ENCODE data around the gene DRD1.

Gene DRD1

GRCh38 chr5:175477440-175477839 lies 33.5 kb upstream of the DRD1 start:
- no peak for DNase-seq
- no peak for TF ChIP-seq POLR2A (IDR thresholded peaks at IDR 0.05; ENCODE audit: low read length)
- no peak for TF ChIP-seq GATA1 (IDR thresholded peaks at IDR 0.05; ENCODE audit: low read depth, low read length)

DNA sequence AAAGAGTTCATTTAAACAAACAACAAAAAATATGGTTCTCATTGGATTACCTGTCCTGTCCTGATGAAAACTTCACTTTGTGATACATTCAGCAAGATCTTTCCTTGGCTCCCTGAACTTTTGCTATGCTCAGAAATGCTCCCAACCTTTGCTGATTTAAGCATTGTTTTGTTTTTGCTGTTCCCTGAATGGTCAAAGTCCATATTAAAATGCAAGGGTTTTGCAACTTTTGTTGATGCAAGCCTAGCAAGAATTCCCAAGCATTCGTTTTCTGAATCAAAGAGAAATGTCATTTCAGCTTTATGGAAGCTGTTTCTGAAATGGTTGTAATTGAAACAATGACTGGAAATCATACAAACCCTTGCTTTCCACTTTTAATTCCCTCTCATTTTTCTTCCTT lies 31.3 kb upstream of the DRD1 start:
- TF ChIP-seq POLR2A (IDR thresholded peaks at IDR 0.05; ENCODE audit: low read length) (no peak), GATA1 (IDR thresholded peaks at IDR 0.05; ENCODE audit: low read depth, low read length) (no peak)
- no peak for DNase-seq

GRCh38 chr5:175472378-175472777 lies 28.4 kb upstream of the DRD1 start:
- DNase-seq, result no peak
- TF ChIP-seq POLR2A (IDR thresholded peaks at IDR 0.05; ENCODE audit: low read length), result no peak
- no peak for TF ChIP-seq GATA1 (IDR thresholded peaks at IDR 0.05; ENCODE audit: low read depth, low read length)

DNA sequence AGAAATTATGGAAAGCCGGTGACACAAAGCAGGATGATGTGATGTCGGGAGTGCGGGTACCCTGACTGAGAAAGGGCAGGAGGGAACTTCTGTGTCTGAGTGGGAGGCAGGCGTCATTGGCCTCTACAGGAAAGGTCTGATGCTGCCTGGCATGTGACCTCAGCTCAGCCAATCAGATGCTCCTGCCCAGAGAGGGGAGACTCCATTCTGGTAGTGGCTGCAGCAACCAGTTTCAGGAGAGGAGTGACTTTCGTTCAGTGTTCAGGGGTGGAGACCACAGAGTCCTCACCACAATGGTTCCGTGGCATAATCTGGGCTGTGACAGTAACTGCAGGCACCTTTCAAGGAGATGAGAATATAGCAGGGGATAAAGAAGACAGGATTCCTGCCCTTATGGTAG lies 27.6 kb upstream of the DRD1 start:
- DNase-seq, result no peak
- TF ChIP-seq POLR2A (IDR thresholded peaks at IDR 0.05; ENCODE audit: low read length), result no peak
- TF ChIP-seq GATA1 (IDR thresholded peaks at IDR 0.05; ENCODE audit: low read depth, low read length), result no peak

- TF ChIP-seq POLR2A (IDR thresholded peaks at IDR 0.05; ENCODE audit: low read length) (no peak), GATA1 (IDR thresholded peaks at IDR 0.05; ENCODE audit: low read depth, low read length) (no peak)
- no peak for DNase-seq
Measured at GRCh38 chr5:175471196-175471595, 27.2 kb upstream of the DRD1 start.

DNA sequence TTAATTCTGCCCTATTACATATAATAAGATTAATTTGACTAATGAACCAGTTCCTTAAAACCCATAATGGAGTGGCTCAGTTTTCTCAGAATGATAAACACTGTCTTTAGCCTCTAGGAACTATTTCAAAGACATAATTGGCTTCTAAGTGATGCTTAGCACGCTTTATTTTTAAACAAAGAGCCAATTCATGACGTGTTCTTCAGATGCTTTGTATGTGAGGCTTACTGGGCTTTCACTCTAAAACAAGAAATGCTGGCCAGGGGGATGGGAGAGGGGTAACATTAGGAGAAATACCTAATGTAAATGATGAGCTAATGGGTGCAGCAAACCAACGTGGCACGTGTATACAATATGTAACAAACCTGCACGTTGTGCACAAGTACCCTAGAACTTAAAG lies 26.8 kb upstream of the DRD1 start:
- TF ChIP-seq GATA1 (IDR thresholded peaks at IDR 0.05; ENCODE audit: low read depth, low read length) (no peak), POLR2A (IDR thresholded peaks at IDR 0.05; ENCODE audit: low read length) (no peak)
- DNase-seq, result no peak

- TF ChIP-seq GATA1 (IDR thresholded peaks at IDR 0.05; ENCODE audit: low read depth, low read length) (no peak), POLR2A (IDR thresholded peaks at IDR 0.05; ENCODE audit: low read length) (no peak)
- DNase-seq, result no peak
Measured at GRCh38 chr5:175469916-175470315, 25.9 kb upstream of the DRD1 start.

DNA sequence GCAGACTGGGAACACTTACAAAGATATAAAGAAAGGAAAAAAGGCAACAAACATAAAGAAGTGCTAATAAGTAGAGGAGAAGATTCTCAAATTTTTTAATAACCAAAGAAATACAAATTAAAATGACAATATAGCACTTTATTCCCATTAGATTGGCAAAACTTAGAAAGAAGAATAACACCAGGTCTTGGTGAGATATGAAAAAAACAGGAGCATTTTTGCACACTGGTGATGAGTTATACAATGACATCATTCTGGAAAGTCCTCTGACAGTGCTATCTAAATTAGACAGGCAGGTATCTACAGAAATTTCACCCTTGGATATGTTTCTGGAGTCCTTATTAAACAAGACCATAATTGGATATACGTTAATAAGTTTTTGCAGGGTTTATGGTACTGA lies 24.9 kb upstream of the DRD1 start:
- DNase-seq, result no peak
- TF ChIP-seq POLR2A (IDR thresholded peaks at IDR 0.05; ENCODE audit: low read length), result no peak
- no peak for TF ChIP-seq GATA1 (IDR thresholded peaks at IDR 0.05; ENCODE audit: low read depth, low read length)

DNA sequence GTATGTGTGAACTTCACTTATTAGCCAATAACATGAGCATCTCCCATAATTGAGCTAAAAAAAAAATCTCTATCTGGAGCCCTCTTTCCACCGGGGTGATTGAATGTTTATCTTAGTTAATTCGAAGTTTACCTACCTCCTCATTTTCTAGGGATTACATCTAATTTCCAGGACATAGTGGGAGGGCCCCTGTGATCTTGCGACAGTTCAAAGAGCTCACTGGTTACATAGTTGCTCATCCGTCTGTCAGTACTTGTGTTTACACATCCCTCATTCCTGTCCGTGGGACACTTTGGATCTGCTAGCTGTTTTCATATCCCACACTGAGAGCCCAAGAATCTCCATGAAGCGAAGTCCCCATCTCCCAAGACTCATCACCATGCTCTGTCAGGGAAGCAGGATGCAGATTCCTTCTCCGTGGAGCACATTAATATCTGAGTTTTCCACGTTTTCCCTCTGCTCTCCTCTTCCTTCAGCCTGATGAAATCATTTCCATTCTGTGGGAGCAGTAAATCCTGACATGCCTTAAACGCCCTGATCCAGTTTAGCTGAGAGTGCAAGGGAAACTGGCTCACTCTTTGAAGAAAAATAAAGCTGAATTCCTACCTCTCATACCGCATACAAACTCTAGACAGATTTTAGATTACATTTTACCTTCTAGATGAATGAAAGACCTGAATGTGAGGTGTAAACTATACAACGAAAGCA lies 24.2 kb upstream of the DRD1 start:
- TF ChIP-seq POLR2A (IDR thresholded peaks at IDR 0.05; ENCODE audit: low read length) (no peak), GATA1 (IDR thresholded peaks at IDR 0.05; ENCODE audit: low read depth, low read length) (no peak)
- no peak for DNase-seq

- no peak for DNase-seq
- no peak for TF ChIP-seq GATA1 (IDR thresholded peaks at IDR 0.05; ENCODE audit: low read depth, low read length)
- no peak for TF ChIP-seq POLR2A (IDR thresholded peaks at IDR 0.05; ENCODE audit: low read length)
Measured at GRCh38 chr5:175466700-175467318, 22.8 kb upstream of the DRD1 start.

GRCh38 chr5:175465282-175465681 lies 21.3 kb upstream of the DRD1 start:
- TF ChIP-seq POLR2A (IDR thresholded peaks at IDR 0.05; ENCODE audit: low read length) (no peak), GATA1 (IDR thresholded peaks at IDR 0.05; ENCODE audit: low read depth, low read length) (no peak)
- DNase-seq, result no peak

DNA sequence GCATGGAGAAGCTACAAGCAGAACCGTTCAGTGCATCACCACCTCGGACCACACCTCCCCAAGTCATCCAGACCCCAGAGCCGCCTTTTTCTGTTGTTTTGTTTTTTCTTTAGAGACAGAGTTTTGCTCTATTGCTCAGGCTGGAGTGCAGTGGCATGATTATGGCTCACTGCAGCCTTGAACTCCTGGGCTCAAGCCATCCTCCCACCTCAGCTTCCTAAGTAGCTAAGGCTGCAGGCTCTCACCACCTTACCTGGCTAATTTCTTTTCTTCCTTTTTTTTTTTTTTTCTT lies 20.9 kb upstream of the DRD1 start:
- no peak for DNase-seq
- no peak for TF ChIP-seq POLR2A (IDR thresholded peaks at IDR 0.05; ENCODE audit: low read length)
- no peak for TF ChIP-seq GATA1 (IDR thresholded peaks at IDR 0.05; ENCODE audit: low read depth, low read length)

- DNase-seq, result peak; percentile 24 to 50
- TF ChIP-seq POLR2A (IDR thresholded peaks at IDR 0.05; ENCODE audit: low read length) (no peak), GATA1 (IDR thresholded peaks at IDR 0.05; ENCODE audit: low read depth, low read length) (no peak)
Measured at GRCh38 chr5:175464074-175464941, 20.3 kb upstream of the DRD1 start.

DNA sequence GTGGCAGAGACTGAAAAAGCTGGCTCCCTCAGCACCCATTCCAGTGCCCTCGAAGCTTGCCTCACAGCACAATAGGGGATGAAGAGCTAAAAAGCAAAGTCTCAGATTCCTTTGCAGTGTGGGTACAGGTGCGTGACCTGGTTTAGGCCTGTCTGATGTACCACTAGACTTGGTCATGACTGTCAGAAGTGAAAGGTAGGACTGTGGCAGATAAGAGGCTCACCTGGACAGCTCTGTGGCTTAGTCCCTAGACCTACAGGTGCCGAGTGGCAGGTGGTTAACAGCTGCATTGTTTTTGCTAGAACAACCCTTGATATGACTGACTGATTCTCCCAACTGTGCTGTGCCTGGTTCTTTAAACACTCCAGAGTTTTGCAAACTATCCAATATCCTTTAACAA lies 19.7 kb upstream of the DRD1 start:
- no peak for TF ChIP-seq GATA1 (IDR thresholded peaks at IDR 0.05; ENCODE audit: low read depth, low read length)
- no peak for TF ChIP-seq POLR2A (IDR thresholded peaks at IDR 0.05; ENCODE audit: low read length)
- no peak for DNase-seq

Data from erythroblast (primary cell).